ENCODE measurements around the gene PICALM.

- TF ChIP-seq POLR2A (IDR thresholded peaks at IDR 0.05; ENCODE audit: low read length): no peak
- no peak for TF ChIP-seq TP53 (CRISPR knock-in tag; IDR thresholded peaks at IDR 0.05)
- TF ChIP-seq, protein P1, sequence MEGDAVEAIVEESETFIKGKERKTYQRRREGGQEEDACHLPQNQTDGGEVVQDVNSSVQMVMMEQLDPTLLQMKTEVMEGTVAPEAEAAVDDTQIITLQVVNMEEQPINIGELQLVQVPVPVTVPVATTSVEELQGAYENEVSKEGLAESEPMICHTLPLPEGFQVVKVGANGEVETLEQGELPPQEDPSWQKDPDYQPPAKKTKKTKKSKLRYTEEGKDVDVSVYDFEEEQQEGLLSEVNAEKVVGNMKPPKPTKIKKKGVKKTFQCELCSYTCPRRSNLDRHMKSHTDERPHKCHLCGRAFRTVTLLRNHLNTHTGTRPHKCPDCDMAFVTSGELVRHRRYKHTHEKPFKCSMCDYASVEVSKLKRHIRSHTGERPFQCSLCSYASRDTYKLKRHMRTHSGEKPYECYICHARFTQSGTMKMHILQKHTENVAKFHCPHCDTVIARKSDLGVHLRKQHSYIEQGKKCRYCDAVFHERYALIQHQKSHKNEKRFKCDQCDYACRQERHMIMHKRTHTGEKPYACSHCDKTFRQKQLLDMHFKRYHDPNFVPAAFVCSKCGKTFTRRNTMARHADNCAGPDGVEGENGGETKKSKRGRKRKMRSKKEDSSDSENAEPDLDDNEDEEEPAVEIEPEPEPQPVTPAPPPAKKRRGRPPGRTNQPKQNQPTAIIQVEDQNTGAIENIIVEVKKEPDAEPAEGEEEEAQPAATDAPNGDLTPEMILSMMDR (IDR thresholded peaks at IDR 0.05): no peak
Measured at GRCh38 chr11:85934596-85935169, 134.2 kb downstream of the PICALM start.

Measured in A549 (cell line).